OCI-LY7 (cell line): ENCODE data around the gene GCAT. TPM values are rescaled to one million over a fixed set of nuclear protein-coding genes. Genes with fewer than 3 reads are reported as not detected.

Experiments used
- BruUV-seq: library from RNA; stranded (reverse); fragments of 400-500 nt; replicated peaks from 2 replicates; lab custom pipeline; 2021; lab: Mats Ljungman, UMichigan
- CTCF ChIA-PET: fragments of 300-600 bp; sonication (Branson Sonifier 250); formaldehyde crosslinking; loops from one replicate; lab custom pipeline; 2022; ENCODE audit warnings: antibody characterized with exemption; ENCODE audit not compliant: unreplicated experiment; lab: Charles Lee
- POLR2A ChIA-PET: fragments of 300-600 bp; sonication (Branson Sonifier 250); formaldehyde crosslinking; loops from one replicate; lab custom pipeline; 2022; ENCODE audit warnings: antibody characterized with exemption; lab: Charles Lee
- DNase-seq: peaks from one replicate; pipeline ENCODE4 v3.0.0-alpha.2; 2015; ENCODE audit warnings: low spot score
- H2AFZ ChIP-seq: fragments of 200-600 bp; sonication (generic), shearing (Covaris generic); 2 replicates; pipeline ENCODE4 v1.6.1; 2014; ENCODE audit warnings: mild to moderate bottlenecking, antibody characterized with exemption, low read length, moderate library complexity
- H3K27ac ChIP-seq: fragments of 200-600 bp; sonication (generic); 2 replicates; pipeline ENCODE4 v1.5.1; 2014; ENCODE audit warnings: mixed run types, low read depth, mild to moderate bottlenecking, moderate library complexity, low read length, inconsistent platforms; ENCODE audit not compliant: poor library complexity, severe bottlenecking
- H3K36me3 ChIP-seq: fragments of 200-600 bp; sonication (generic); 2 replicates; pipeline ENCODE4 v1.6.1; 2014; ENCODE audit warnings: mild to moderate bottlenecking, antibody characterized with exemption, low read length, moderate library complexity, mixed read lengths; ENCODE audit not compliant: insufficient read depth
- H3K4me1 ChIP-seq: fragments of 200-600 bp; sonication (generic); 2 replicates; pipeline ENCODE4 v1.5.1; 2014; ENCODE audit warnings: mild to moderate bottlenecking, low read length; ENCODE audit not compliant: insufficient read depth, poor library complexity, severe bottlenecking
- H3K4me2 ChIP-seq: fragments of 200-600 bp; sonication (generic); 2 replicates; pipeline ENCODE4 v1.6.1; 2014; ENCODE audit warnings: mild to moderate bottlenecking, low read length
- H3K4me3 ChIP-seq: fragments of 200-600 bp; sonication (generic); 2 replicates; pipeline ENCODE4 v1.5.1; 2014; ENCODE audit warnings: mild to moderate bottlenecking, low read depth, low read length; ENCODE audit not compliant: poor library complexity, severe bottlenecking
- H3K79me2 ChIP-seq: fragments of 200-600 bp; sonication (generic); 2 replicates; pipeline ENCODE4 v1.6.1; 2016; ENCODE audit warnings: low read depth, mild to moderate bottlenecking, low read length, moderate library complexity, mixed read lengths; ENCODE audit not compliant: insufficient read depth
- H3K9me2 ChIP-seq: fragments of 200-600 bp; sonication (generic); 2 replicates; pipeline ENCODE4 v1.6.1; 2016; ENCODE audit warnings: mild to moderate bottlenecking, low read length, mixed read lengths; ENCODE audit not compliant: insufficient read depth
- H3K9me3 ChIP-seq: fragments of 200-600 bp; sonication (generic); 2 replicates; pipeline ENCODE4 v1.6.1; 2014; ENCODE audit warnings: mild to moderate bottlenecking, mixed run types, low read length, mixed read lengths
- H4K20me1 ChIP-seq: fragments of 200-600 bp; sonication (generic); 2 replicates; pipeline ENCODE4 v1.6.1; 2014; ENCODE audit warnings: mild to moderate bottlenecking, antibody characterized with exemption, low read length, moderate library complexity, mixed read lengths; ENCODE audit not compliant: insufficient read depth
- CTCF ChIP-seq: fragments of 200-600 bp; sonication (generic); conservative IDR thresholded peaks from 2 replicates; pipeline ENCODE4 v1.5.1; 2014; ENCODE audit warnings: mild to moderate bottlenecking, antibody characterized with exemption, low read length, moderate library complexity, mixed read lengths
- EZH2phosphoT487 ChIP-seq: fragments of 200-600 bp; sonication (generic); IDR thresholded peaks from 2 replicates; pipeline ENCODE4 v1.6.1; 2018; ENCODE audit warnings: low read depth, borderline replicate concordance, mild to moderate bottlenecking, mixed run types, antibody characterized with exemption, low read length, moderate library complexity, mixed read lengths
- intact Hi-C: fragments of 100-400 bp; cut with micrococcal nuclease; formaldehyde crosslinking; loops from one replicate; pipeline ENCODE4 v1.10.0; 2022; ENCODE audit not compliant: unreplicated experiment
- total RNA-seq, 2 experiments: library from RNA; depleted of rRNA in 1 of 2; stranded (reverse); fragments of >200 nt in 1 of 2; shearing (Covaris generic) in 1 of 2; gene quantifications; 2 replicates each; pipeline ENCODE4 v1.2.3, GENCODE V29; 2014 to 2022

GCAT gene
- total RNA-seq, 2 experiments from 2014 or later: 14.6 to 17.3 TPM

GRCh38 chr22:37774728-37775127 lies 33.0 kb upstream of the GCAT start:
- CTCF ChIA-PET: no interaction called here
- no peak overlapping the region for H3K4me3 ChIP-seq
- H3K79me2 ChIP-seq: no peaks in the 10 kb centered on the region
- POLR2A ChIA-PET: no interaction called here
- H4K20me1 ChIP-seq: no peaks in the 10 kb centered on the region
- H3K4me1 ChIP-seq: peaks cover 17% of the 10 kb centered on the region
- no peak for DNase-seq
- intact Hi-C loops: no loop called here
- no peak overlapping the region for H3K4me2 ChIP-seq
- no peaks in the 10 kb centered on the region for H3K36me3 ChIP-seq
- BruUV-seq: no TSS peak
- no peak overlapping the region for H3K27ac ChIP-seq
- no peaks in the 10 kb centered on the region for H3K9me3 ChIP-seq
- no peak overlapping the region for H2AFZ ChIP-seq
- H3K9me2 ChIP-seq: no peaks in the 10 kb centered on the region
- TF ChIP-seq EZH2phosphoT487: no peak
- no peak for TF ChIP-seq CTCF

GRCh38 chr22:37775785-37776638 lies 31.7 kb upstream of the GCAT start:
- H3K9me2 ChIP-seq: no peaks in the 10 kb centered on the region
- no peak overlapping the region for H3K27ac ChIP-seq
- TF ChIP-seq CTCF: no peak
- TF ChIP-seq EZH2phosphoT487: no peak
- H4K20me1 ChIP-seq: no peaks in the 10 kb centered on the region
- peaks cover 17% of the 10 kb centered on the region for H3K4me1 ChIP-seq
- H3K79me2 ChIP-seq: no peaks in the 10 kb centered on the region
- ChIA-PET CTCF (no interaction called here), POLR2A (no interaction called here)
- no peak for DNase-seq
- no peaks in the 10 kb centered on the region for H3K36me3 ChIP-seq
- intact Hi-C loops: loop anchor here (2.0 kb wide), 1 partner anchor 31 kb away; the partner anchor contains the start of gene GCAT
- BruUV-seq: no TSS peak
- no peak overlapping the region for H3K4me3 ChIP-seq
- no peak overlapping the region for H3K4me2 ChIP-seq
- H2AFZ ChIP-seq: no peak overlapping the region
- no peaks in the 10 kb centered on the region for H3K9me3 ChIP-seq

GRCh38 chr22:37776639-37777005 lies 31.1 kb upstream of the GCAT start:
- Histone ChIP-seq H3K4me2 (no peak overlapping the region), H3K4me1 (peaks cover 17% of the 10 kb centered on the region), H3K79me2 (no peaks in the 10 kb centered on the region), H3K36me3 (no peaks in the 10 kb centered on the region), H3K4me3 (no peak overlapping the region), H2AFZ (no peak overlapping the region), H4K20me1 (no peaks in the 10 kb centered on the region), H3K9me3 (no peaks in the 10 kb centered on the region), H3K27ac (no peak overlapping the region), H3K9me2 (no peaks in the 10 kb centered on the region)
- intact Hi-C loops: loop anchor here (2.0 kb wide), 1 partner anchor 30 kb away; the partner anchor contains the start of gene GCAT
- DNase-seq: no peak
- no TSS peak for BruUV-seq
- ChIA-PET CTCF (no interaction called here), POLR2A (no interaction called here)
- TF ChIP-seq EZH2phosphoT487 (no peak), CTCF (no peak)
